DOHH2 (cell line): ENCODE data around the gene BCAR1.
A peak's percentile ranks its signal among the peaks of the same experiment; 100 is the strongest.

Experiments
- H3F3A ChIP-seq: fragments of 200-600 bp; sonication (generic), shearing (Covaris generic); 2 replicates; pipeline ENCODE4 v1.6.0; 2016; ENCODE audit warnings: antibody characterized with exemption, mild to moderate bottlenecking; ENCODE audit not compliant: control insufficient read depth, insufficient read depth
- H3K27ac ChIP-seq: fragments of 200-600 bp; sonication (generic); 2 replicates; pipeline ENCODE4 v1.5.1; 2014; ENCODE audit warnings: low read depth, mild to moderate bottlenecking, low read length, moderate library complexity
- H3K27me3 ChIP-seq: fragments of 200-600 bp; sonication (generic); 2 replicates; pipeline ENCODE4 v1.6.1; 2014; ENCODE audit warnings: mild to moderate bottlenecking, low read length, mixed read lengths; ENCODE audit not compliant: control insufficient read depth
- H3K36me3 ChIP-seq: fragments of 200-600 bp; sonication (generic); 2 replicates; pipeline ENCODE4 v1.6.1; 2014; ENCODE audit warnings: mild to moderate bottlenecking, low read length, moderate library complexity, mixed read lengths; ENCODE audit not compliant: control insufficient read depth
- H3K4me1 ChIP-seq: fragments of 200-600 bp; sonication (generic); 2 replicates; pipeline ENCODE4 v1.6.1; 2014; ENCODE audit warnings: mild to moderate bottlenecking, low read length, mixed read lengths; ENCODE audit not compliant: control insufficient read depth
- H3K4me2 ChIP-seq: fragments of 200-600 bp; sonication (generic); 2 replicates; pipeline ENCODE4 v1.6.0; 2014; ENCODE audit warnings: mild to moderate bottlenecking, low read length, moderate library complexity
- H3K4me3 ChIP-seq: fragments of 200-600 bp; sonication (generic); 2 replicates; pipeline ENCODE4 v1.5.1; 2014; ENCODE audit warnings: mild to moderate bottlenecking, low read length, mixed read lengths
- H3K79me2 ChIP-seq: fragments of 200-600 bp; sonication (generic); 2 replicates; pipeline ENCODE4 v1.6.1; 2014; ENCODE audit warnings: mild to moderate bottlenecking, low read length, mixed read lengths; ENCODE audit not compliant: control insufficient read depth
- H3K9me2 ChIP-seq: fragments of 200-600 bp; sonication (generic); replicated peaks from 2 replicates; pipeline ENCODE4 v1.6.1; 2014; ENCODE audit warnings: mild to moderate bottlenecking, low read length, mixed read lengths; ENCODE audit not compliant: control insufficient read depth
- H3K9me3 ChIP-seq: fragments of 200-600 bp; sonication (generic); 2 replicates; pipeline ENCODE4 v1.6.1; 2014; ENCODE audit warnings: antibody characterized with exemption, low read length, mixed read lengths; ENCODE audit not compliant: control insufficient read depth, insufficient read depth
- H4K20me1 ChIP-seq: fragments of 200-600 bp; sonication (generic); 2 replicates; pipeline ENCODE4 v1.6.0; 2014; ENCODE audit warnings: low read depth, mild to moderate bottlenecking, antibody characterized with exemption, low read length, moderate library complexity; ENCODE audit not compliant: control insufficient read depth, insufficient read depth
- CTCF ChIP-seq: fragments of 200-600 bp; sonication (generic); IDR thresholded peaks from one replicate; pipeline ENCODE4 v1.5.1; 2014; ENCODE audit warnings: antibody characterized with exemption, mild to moderate bottlenecking, low read depth, low read length; ENCODE audit not compliant: poor library complexity, severe bottlenecking
- EZH2phosphoT487 ChIP-seq: fragments of 200-600 bp; sonication (generic); IDR thresholded peaks from 2 replicates; pipeline ENCODE4 v1.6.1; 2017; ENCODE audit warnings: borderline replicate concordance, mild to moderate bottlenecking, antibody characterized with exemption, low read length, moderate library complexity, mixed read lengths

BCAR1 gene

GRCh38 chr16:75250089-75250808 is 1.2 kb downstream of the BCAR1 start:
- Histone ChIP-seq H3K27ac (no peak overlapping the region), H3K4me1 (peaks cover 10% of the 10 kb centered on the region), H3K79me2 (no peaks in the 10 kb centered on the region), H3K9me3 (no peaks in the 10 kb centered on the region), H3K36me3 (no peaks in the 10 kb centered on the region), H3K9me2 (no peaks in the 10 kb centered on the region), H3F3A (no peaks in the 10 kb centered on the region), H3K4me2 (peak overlapping the region; percentile 64), H3K27me3 (peaks cover 13% of the 10 kb centered on the region), H4K20me1 (peaks cover 9% of the 10 kb centered on the region; the same call in 1 of the 2 replicates), H3K4me3 (peak overlapping the region; percentile 71)
- no peak for TF ChIP-seq EZH2phosphoT487
- no peak for TF ChIP-seq CTCF

GRCh38 chr16:75249441-75249840 is 2.0 kb downstream of the BCAR1 start:
- Histone ChIP-seq H3K4me2 (no peak overlapping the region), H3K9me2 (no peaks in the 10 kb centered on the region), H3F3A (no peaks in the 10 kb centered on the region), H3K79me2 (no peaks in the 10 kb centered on the region), H4K20me1 (peaks cover 9% of the 10 kb centered on the region; the same call in 1 of the 2 replicates), H3K9me3 (no peaks in the 10 kb centered on the region), H3K27me3 (peaks cover 13% of the 10 kb centered on the region), H3K27ac (no peak overlapping the region), H3K36me3 (no peaks in the 10 kb centered on the region), H3K4me3 (no peak overlapping the region), H3K4me1 (peaks cover 18% of the 10 kb centered on the region)
- no peak for TF ChIP-seq CTCF
- TF ChIP-seq EZH2phosphoT487: no peak

GRCh38 chr16:75248536-75249380 is 2.7 kb downstream of the BCAR1 start:
- peaks cover 23% of the 10 kb centered on the region for H3K4me1 ChIP-seq
- H3K4me3 ChIP-seq: no peak overlapping the region
- peaks cover 9% of the 10 kb centered on the region; the same call in 1 of the 2 replicates for H4K20me1 ChIP-seq
- no peaks in the 10 kb centered on the region for H3K9me3 ChIP-seq
- no peaks in the 10 kb centered on the region for H3K9me2 ChIP-seq
- H3F3A ChIP-seq: no peaks in the 10 kb centered on the region
- no peaks in the 10 kb centered on the region for H3K36me3 ChIP-seq
- H3K79me2 ChIP-seq: no peaks in the 10 kb centered on the region; the same call in 1 of the 2 replicates
- peaks cover 13% of the 10 kb centered on the region for H3K27me3 ChIP-seq
- no peak for TF ChIP-seq CTCF
- no peak for TF ChIP-seq EZH2phosphoT487
- no peak overlapping the region for H3K4me2 ChIP-seq
- no peak overlapping the region for H3K27ac ChIP-seq
